ENCODE data around the gene MT1G. TPM values are rescaled to one million over a fixed set of nuclear protein-coding genes. Genes with fewer than 3 reads are reported as not detected.

Gene MT1G
- total RNA-seq, 1 experiment from 2014 or later, result not detected

DNA sequence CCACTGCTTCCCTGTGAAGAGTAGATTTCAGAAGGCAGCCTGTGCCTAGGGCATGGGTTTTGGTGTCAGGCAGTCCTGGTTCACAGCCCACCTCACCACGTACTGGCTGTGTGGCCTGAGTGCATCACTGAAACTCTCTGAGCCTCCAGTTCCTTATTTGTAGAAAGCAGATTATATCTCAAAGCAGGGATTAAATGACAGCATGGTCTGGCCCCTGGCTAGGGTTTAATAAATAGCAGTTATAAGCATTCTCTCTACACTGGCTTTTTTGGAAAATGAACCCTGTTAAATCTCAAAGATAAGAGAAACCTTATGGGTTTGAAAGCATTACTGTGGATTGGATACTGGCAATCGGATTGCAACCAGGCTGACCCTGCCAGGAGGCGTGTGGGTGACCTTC lies 38.3 kb downstream of the MT1G start:
- ChIA-PET POLR2A (interaction anchor here (1.4 to 15.3 kb wide), 7 partner anchors 8 to 72 kb away, joined by 6 to 1404 read pairs (median 31); partner anchors contain the start of genes MT1X and MT2A), CTCF (interaction anchor here (1.4 kb wide), 1 partner anchor 39 kb away, joined by 3 read pairs; no protein-coding TSS in a partner anchor)
- DNase-seq (ENCODE audit: unreplicated experiment), result no peak
- H3K27me3 Mint-ChIP-seq (ENCODE audit: insufficient read depth, unreplicated experiment), result no peaks in the 10 kb centered on the region
- H3K9me3 Mint-ChIP-seq (ENCODE audit: unreplicated experiment), result no peaks in the 10 kb centered on the region
- peaks cover 30% of the 10 kb centered on the region for H3K36me3 Mint-ChIP-seq (ENCODE audit: insufficient read depth, unreplicated experiment)
- H3K27ac Mint-ChIP-seq (ENCODE audit: low read depth, unreplicated experiment), result no peak overlapping the region
- peaks cover 18% of the 10 kb centered on the region for H3K4me1 Mint-ChIP-seq (ENCODE audit: insufficient read depth, unreplicated experiment)
- no TSS peak for BruUV-seq (replicated peaks)
- intact Hi-C loops (cut with micrococcal nuclease), result no loop called here
- TF ChIP-seq CTCF (IDR thresholded peaks at IDR 0.05; ENCODE audit: unreplicated experiment), result no peak
- H3K4me3 Mint-ChIP-seq (ENCODE audit: unreplicated experiment), result no peak overlapping the region

- TF ChIP-seq CTCF (IDR thresholded peaks at IDR 0.05; ENCODE audit: unreplicated experiment), result no peak
- intact Hi-C loops (cut with micrococcal nuclease), result no loop called here
- Mint-ChIP-seq H3K4me3 (ENCODE audit: unreplicated experiment) (no peak overlapping the region), H3K27me3 (ENCODE audit: insufficient read depth, unreplicated experiment) (no peaks in the 10 kb centered on the region), H3K4me1 (ENCODE audit: insufficient read depth, unreplicated experiment) (peaks cover 14% of the 10 kb centered on the region), H3K9me3 (ENCODE audit: unreplicated experiment) (no peaks in the 10 kb centered on the region), H3K36me3 (ENCODE audit: insufficient read depth, unreplicated experiment) (peaks cover 30% of the 10 kb centered on the region), H3K27ac (ENCODE audit: low read depth, unreplicated experiment) (no peak overlapping the region)
- peak; percentile 63 for DNase-seq (ENCODE audit: unreplicated experiment)
- CTCF ChIA-PET, result interaction anchor here (0.6 to 1.0 kb wide), 3 partner anchors 15 to 73 kb away, joined by 3 to 7 read pairs (median 4); no protein-coding TSS in a partner anchor
- BruUV-seq (replicated peaks), result no TSS peak
- POLR2A ChIA-PET, result interaction anchor here (0.6 to 15.3 kb wide), 14 partner anchors 8 to 1823 kb away, joined by 3 to 1404 read pairs (median 4); partner anchors contain the start of genes MT1F, MT1X, MT2A and PSME3IP1
These were observed 39.1 kb downstream of the MT1G start for GRCh38 chr16:56628486-56629350.

DNA sequence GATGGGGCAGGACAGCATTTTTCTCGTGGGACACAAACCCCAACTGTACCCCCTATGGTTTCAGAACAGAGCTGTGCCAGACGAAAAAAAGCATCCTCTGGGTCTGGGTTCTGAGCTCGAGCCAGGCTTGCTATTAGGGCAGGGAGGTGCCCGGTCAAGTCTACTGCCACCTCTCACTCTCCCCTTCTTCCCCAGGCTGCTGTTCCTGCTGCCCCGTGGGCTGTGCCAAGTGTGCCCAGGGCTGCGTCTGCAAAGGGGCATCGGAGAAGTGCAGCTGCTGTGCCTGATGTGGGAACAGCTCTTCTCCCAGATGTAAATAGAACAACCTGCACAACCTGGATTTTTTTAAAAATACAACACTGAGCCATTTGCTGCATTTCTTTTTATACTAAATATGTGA lies 41.2 kb downstream of the MT1G start:
- DNase-seq (ENCODE audit: unreplicated experiment), result no peak
- POLR2A ChIA-PET, result interaction anchor here (0.5 to 15.3 kb wide), 24 partner anchors 10 to 1978 kb away, joined by 3 to 1404 read pairs (median 6); partner anchors contain the start of genes MT1F, MT1X and MT2A
- Mint-ChIP-seq H3K9me3 (ENCODE audit: unreplicated experiment) (no peaks in the 10 kb centered on the region), H3K27ac (ENCODE audit: low read depth, unreplicated experiment) (peak overlapping the region; percentile 80), H3K4me3 (ENCODE audit: unreplicated experiment) (peak overlapping the region; percentile 95), H3K4me1 (ENCODE audit: insufficient read depth, unreplicated experiment) (peaks cover 11% of the 10 kb centered on the region), H3K36me3 (ENCODE audit: insufficient read depth, unreplicated experiment) (peaks cover 30% of the 10 kb centered on the region), H3K27me3 (ENCODE audit: insufficient read depth, unreplicated experiment) (no peaks in the 10 kb centered on the region)
- intact Hi-C loops (cut with micrococcal nuclease), result no loop called here
- CTCF ChIA-PET, result interaction anchor here (1.0 to 2.7 kb wide), 4 partner anchors 17 to 75 kb away, joined by 3 to 12 read pairs (median 4); no protein-coding TSS in a partner anchor
- no peak for TF ChIP-seq CTCF (IDR thresholded peaks at IDR 0.05; ENCODE audit: unreplicated experiment)
- no TSS peak for BruUV-seq (replicated peaks)
